GDM1 (cell line): ENCODE results near the gene ZFAND6.

ENCODE experiments used
- DNase-seq: peaks from one replicate; lab custom pipeline; 2025; lab: John Stamatoyannopoulos, UW

The ZFAND6 gene

DNA sequence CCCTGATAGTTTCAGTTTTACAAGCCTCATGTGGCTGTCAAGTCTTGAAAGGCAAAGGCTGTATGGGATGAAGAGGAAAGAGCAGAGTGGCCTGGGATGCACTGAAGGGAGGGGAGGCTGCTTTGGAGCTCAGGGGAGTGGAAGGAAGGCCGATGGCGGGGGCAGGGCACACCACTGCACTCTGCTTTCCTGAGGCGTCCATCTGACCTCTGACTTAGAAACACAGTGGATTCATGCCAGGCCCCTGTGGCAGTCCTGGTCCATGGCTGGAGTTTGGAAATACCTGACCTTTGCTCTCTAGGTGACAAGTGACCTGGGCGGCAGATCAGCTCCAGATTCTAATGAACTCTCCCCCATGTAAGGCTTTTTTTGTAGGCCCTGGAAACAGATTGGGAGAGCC, 112.3 kb downstream of the ZFAND6 start:
- no peak for DNase-seq

DNA sequence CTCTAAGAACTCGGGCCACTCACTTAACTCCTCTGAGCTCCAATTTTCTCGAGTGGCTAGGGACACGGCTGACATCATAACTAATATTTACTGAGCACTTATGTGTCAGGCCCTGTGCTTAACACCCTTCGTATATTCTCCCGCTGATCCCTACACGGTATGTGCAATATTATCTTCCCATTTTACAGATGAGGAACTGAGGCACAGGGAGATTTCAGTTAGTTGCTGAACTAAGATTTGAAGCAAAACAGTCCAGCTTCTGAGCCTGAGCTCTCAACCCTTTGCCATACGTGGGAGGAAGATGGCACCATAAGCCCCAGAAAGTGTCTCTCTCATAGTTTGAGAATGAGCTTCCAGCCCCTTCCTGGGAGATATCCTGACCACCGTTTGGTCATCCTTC, 112.9 kb downstream of the ZFAND6 start:
- no peak for DNase-seq

- peak; percentile 40 for DNase-seq
Measured at GRCh38 chr15:80173022-80173759, 113.7 kb downstream of the ZFAND6 start.

- no peak for DNase-seq
Measured at GRCh38 chr15:80174017-80174746, 114.7 kb downstream of the ZFAND6 start.

DNA sequence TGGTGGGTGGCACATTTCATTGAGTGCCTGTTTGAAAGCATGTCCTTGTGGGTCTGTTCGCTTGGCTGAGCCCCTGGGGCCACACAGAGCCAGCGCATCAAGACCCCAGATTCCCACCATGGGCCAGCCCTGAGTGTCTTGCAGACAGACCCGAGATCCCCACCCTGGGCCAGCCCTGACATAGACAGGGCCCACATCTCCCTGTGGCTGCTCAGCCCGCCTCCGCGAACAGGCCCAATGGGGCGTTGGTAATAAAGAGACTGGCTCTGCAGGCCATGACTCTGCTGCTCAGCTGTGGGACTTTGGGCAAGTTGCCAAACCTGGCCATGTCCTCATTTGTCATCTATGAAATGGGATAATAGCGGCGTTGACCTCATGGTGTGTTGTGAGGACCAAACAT, 116.0 kb downstream of the ZFAND6 start:
- no peak for DNase-seq

DNA sequence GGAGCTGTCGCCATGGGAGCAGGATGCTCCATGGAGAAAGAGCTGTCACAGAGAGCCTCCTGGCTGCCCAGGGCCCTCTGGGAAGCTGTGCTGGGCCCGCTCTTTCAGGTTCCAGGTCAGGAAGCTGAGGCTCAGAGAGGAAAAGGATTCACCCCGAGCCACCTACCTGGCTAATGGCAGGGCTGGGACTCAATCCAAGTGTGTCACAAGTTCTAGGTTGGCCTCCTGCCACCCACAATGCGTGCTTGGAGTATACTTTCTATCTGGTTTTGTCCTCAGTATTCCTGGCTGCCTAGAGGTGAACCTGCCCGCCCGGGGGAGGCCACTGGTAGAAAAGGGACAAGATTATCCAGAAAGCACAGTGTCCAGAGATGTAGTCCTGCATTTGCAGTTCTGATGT, 117.0 kb downstream of the ZFAND6 start:
- no peak for DNase-seq

- no peak for DNase-seq
Measured at GRCh38 chr15:80177156-80177555, 117.7 kb downstream of the ZFAND6 start.

- DNase-seq: no peak
Measured at GRCh38 chr15:80179025-80179759, 119.7 kb downstream of the ZFAND6 start.

- DNase-seq: no peak
Measured at GRCh38 chr15:80179935-80180334, 120.5 kb downstream of the ZFAND6 start.

DNA sequence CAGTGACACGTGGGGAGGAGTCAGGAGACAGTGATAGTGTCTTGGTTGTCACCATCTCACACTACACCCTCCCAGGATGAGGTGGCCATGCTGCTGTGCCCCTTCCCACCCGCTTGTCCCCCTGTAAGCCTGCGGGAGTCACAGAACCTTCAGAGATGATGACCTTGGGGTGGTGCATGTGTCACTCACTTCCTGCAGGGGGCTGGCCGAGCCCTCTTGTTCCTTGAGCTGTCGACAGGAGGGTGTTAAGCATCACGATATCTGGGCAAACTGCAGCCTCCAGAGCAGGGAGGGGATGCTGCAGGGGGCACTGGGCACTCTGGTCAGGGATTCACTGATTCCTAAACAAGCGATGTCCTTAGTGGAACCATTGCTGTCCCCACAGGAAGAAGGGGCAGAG, 121.0 kb downstream of the ZFAND6 start:
- no peak for DNase-seq

- no peak for DNase-seq
Measured at GRCh38 chr15:80180986-80181385, 121.5 kb downstream of the ZFAND6 start.

DNA sequence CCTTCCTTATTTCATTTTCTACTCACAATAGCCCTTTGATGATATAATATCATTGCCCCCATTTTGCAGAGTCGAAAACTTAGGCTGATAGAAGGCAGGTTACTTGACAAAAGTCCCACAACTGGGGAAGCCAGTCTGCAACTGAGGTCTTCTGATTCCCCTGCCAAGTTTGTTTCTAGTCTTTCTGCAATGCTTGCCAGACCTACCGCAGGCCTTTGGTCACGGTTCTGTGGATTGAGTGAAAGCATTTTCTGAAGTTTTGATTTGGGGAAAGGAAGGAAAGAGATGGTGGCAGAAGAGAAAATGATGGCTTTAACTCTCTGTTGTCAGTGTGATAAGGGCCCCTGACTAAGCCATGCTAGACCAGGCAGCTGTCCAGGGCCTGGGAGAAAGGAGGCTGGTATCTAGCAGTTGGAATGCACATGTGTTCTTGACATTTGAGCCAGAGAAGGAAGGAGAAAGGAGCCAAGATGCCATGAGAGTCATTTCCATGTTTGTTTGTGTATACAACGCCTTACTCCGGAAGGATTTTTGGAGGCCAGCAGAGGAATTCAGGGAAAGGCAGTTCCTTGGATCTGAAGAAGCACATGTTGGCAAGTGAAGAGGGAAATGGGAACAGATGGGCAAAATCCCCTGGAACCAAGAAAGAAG, 123.3 kb downstream of the ZFAND6 start:
- no peak for DNase-seq

GRCh38 chr15:80183306-80183705, 123.8 kb downstream of the ZFAND6 start:
- DNase-seq: no peak

DNA sequence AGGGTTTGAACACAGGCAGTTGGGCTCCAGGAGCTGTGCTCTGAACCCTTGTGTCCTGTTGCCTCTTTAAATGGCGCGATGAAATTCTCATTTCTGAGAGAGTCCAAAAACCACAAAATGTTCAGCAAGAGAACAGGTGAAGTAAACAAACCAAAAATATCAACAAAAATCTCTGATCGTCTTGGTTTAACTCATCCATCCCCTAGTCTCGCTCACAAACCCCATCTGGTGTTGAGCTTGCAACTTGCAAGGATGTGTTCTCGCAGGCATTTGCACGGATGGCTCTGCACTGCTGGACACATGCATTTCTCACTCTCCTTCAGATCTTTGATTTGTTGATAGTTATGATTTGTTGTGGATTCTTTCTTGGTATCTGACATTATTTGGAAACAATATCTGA, 124.4 kb downstream of the ZFAND6 start:
- DNase-seq: no peak

- no peak for DNase-seq
Measured at GRCh38 chr15:80184554-80184953, 125.1 kb downstream of the ZFAND6 start.

GRCh38 chr15:80185152-80185551, 125.7 kb downstream of the ZFAND6 start:
- DNase-seq: no peak

DNA sequence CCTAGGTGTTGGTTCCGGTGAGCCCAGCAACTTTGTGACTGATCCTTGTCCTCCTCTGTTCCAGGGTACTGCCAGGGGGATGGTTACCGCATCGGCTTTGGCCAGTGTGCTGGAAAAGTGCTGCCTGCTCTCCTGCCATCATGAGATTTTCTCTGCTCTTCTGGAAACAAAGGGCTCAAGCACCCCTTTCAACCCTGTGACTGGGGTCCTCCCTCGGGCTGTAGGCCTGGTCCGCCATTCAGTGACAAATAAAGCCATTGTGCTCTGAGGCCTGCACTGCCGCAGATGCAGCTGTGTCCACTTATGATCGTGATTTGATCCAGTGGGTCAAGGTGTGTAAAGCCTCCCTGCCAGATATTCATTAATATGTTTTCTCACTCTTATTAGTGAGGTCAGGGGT, 126.6 kb downstream of the ZFAND6 start:
- no peak for DNase-seq

- DNase-seq: no peak
Measured at GRCh38 chr15:80186597-80186996, 127.1 kb downstream of the ZFAND6 start.
